ENCODE measurements around the gene AUP1. TPM values are rescaled to one million over a fixed set of nuclear protein-coding genes. Genes with fewer than 3 reads are reported as not detected.

The AUP1 gene
- total and polyA plus RNA-seq, 2 of the 8 experiments (the other 6 are each of a cell fraction or from before 2014, with no cell fraction given) = 83.4 to 121 TPM

GRCh38 chr2:74514368-74515270 is 14.9 kb downstream of the AUP1 start, which contains the start of gene TLX2 (continued):
- TF ChIP-seq CTCF (IDR thresholded peaks at IDR 0.05; ENCODE audit: control extremely low read depth in 1 of 3, insufficient read depth in 1 of 3, low read depth in 1 of 3, low read length in 3 of 3) = no peak
- no peak for TF ChIP-seq TAF7 (optimal IDR thresholded peaks at IDR 0.05; ENCODE audit: borderline replicate concordance, low read depth, low read length)
- no peak for TF ChIP-seq ASH2L (IDR thresholded peaks at IDR 0.05; ENCODE audit: low read length)
